Tibial nerve (tissue), 4 donors: ENCODE results near the gene RBM20.
"Not testable (repeated sequence)": the region's sequence is repeated elsewhere in the genome, so short reads cannot be mapped to it uniquely, and the experiment has no call there.

Source experiments
- CTCF ChIP-seq, 5 experiments: fragments of 200-600 bp in 3 of 5; fragments of 450-650 bp in 2 of 5; sonication (generic) in 3 of 5; IDR thresholded peaks; one replicate each; pipeline ENCODE4 v1.5.1; 2016 to 2019; ENCODE audit warnings: antibody characterized with exemption in 5 of 5, mild to moderate bottlenecking in 3 of 5, moderate library complexity in 2 of 5
- EP300 ChIP-seq, 2 donors: sonication (generic); formaldehyde crosslinking; IDR thresholded peaks; one replicate each; pipeline ENCODE4 v1.6.1; 2017; ENCODE audit warnings: antibody characterized with exemption in 2 of 2, mild to moderate bottlenecking in 1 of 2

DNA sequence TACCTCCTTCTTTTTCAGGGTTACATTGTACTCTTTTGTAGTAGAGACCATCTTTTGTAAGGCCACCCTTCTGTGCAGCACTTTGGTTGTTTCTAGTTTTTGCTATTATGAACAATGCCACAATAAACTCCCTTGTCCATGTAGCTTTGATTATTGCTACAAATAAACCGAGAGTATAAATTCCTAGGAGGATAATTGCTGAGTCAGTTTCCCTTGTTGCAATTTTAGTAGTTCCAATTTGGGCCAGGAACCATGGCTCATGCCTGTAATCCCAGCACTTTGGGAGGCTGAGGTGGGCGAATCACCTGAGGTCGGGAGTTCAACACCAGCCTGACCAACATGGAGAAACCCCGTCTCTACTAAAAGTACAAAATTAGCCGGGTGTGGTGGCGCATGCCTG lies 4.3 kb upstream of the RBM20 start:
- not testable (repeated sequence) for TF ChIP-seq CTCF, EP300 (IDR thresholded peaks at IDR 0.05)
